NT2/D1 (cell line): ENCODE results near the gene TENT4B.

Source experiments
- SUZ12 ChIP-seq: IDR thresholded peaks from 2 replicates; pipeline ENCODE4 v1.6.1; 2011; ENCODE audit not compliant: insufficient read length, insufficient read depth; ENCODE audit errors: extremely low read depth
- YY1 ChIP-seq: IDR thresholded peaks from 2 replicates; pipeline ENCODE4 v1.6.1; 2011; ENCODE audit not compliant: insufficient read length, insufficient read depth
- ZNF274 ChIP-seq: IDR thresholded peaks from 2 replicates; pipeline ENCODE4 v1.6.1; 2011; ENCODE audit warnings: mild to moderate bottlenecking, low read depth, low read length

GRCh38 chr16:50188619-50189136 lies 35.6 kb downstream of the TENT4B start:
- TF ChIP-seq ZNF274, result no peak
- TF ChIP-seq YY1, result no peak
- no peak for TF ChIP-seq SUZ12
